Natural killer cell (primary cell): ENCODE measurements around the gene EXOC1. TPM values are rescaled to one million over a fixed set of nuclear protein-coding genes. Genes with fewer than 3 reads are reported as not detected.

Experiments
- ATAC-seq, 3 donors: fragments of 150-1000 bp in 2 of 3; fragments of 200-7000 bp in 1 of 3; cut with Tn5 transposase; 1 replicate in 1 of 3; 2 replicates in 2 of 3; pipeline ENCODE4 v1.10.0; 2021; ENCODE audit warnings: mild to moderate bottlenecking in 2 of 3, moderate library complexity in 2 of 3
- DNase-seq, 2 donors: peaks; one replicate each; pipeline versions ENCODE4 v3.0.0 to v3.0.0-alpha.2; 2013 to 2021; ENCODE audit warnings: mixed read lengths in 1 of 2
- H3K27ac ChIP-seq: one replicate; pipeline ENCODE4 v1.5.1; 2013; ENCODE audit warnings: mild to moderate bottlenecking, low read length
- H3K27me3 ChIP-seq: one replicate; pipeline ENCODE4 v1.6.1; 2013; ENCODE audit warnings: low read length; ENCODE audit not compliant: control insufficient read depth, insufficient read depth
- H3K36me3 ChIP-seq: one replicate; pipeline ENCODE4 v1.6.1; 2013; ENCODE audit warnings: low read length; ENCODE audit not compliant: control insufficient read depth, insufficient read depth
- H3K4me1 ChIP-seq: one replicate; pipeline ENCODE4 v1.6.1; 2013; ENCODE audit warnings: low read length; ENCODE audit not compliant: control insufficient read depth, insufficient read depth
- H3K4me3 ChIP-seq: one replicate; pipeline ENCODE4 v1.5.1; 2013; ENCODE audit warnings: low read length
- H3K9me3 ChIP-seq: one replicate; pipeline ENCODE4 v1.6.1; 2013; ENCODE audit warnings: low read length; ENCODE audit not compliant: control insufficient read depth, insufficient read depth
- H3K27ac Mint-ChIP-seq, 2 donors: one replicate each; pipeline ENCODE4 v1.8.0; 2022; ENCODE audit warnings: mild to moderate bottlenecking in 2 of 2, mixed read lengths in 2 of 2, moderate library complexity in 1 of 2
- H3K27me3 Mint-ChIP-seq, 2 donors: one replicate each; pipeline ENCODE4 v1.8.0; 2022; ENCODE audit warnings: low read depth in 2 of 2, mixed read lengths in 2 of 2
- H3K36me3 Mint-ChIP-seq: one replicate; pipeline ENCODE4 v1.8.0; 2022; ENCODE audit warnings: mixed read lengths
- H3K4me1 Mint-ChIP-seq, 2 donors: one replicate each; pipeline ENCODE4 v1.8.0; 2022; ENCODE audit warnings: mixed read lengths in 2 of 2
- H3K4me3 Mint-ChIP-seq: one replicate; pipeline ENCODE4 v1.8.0; 2022; ENCODE audit warnings: mild to moderate bottlenecking, moderate library complexity, mixed read lengths
- H3K9me3 Mint-ChIP-seq, 2 donors: one replicate each; pipeline ENCODE4 v1.8.0; 2022; ENCODE audit warnings: mixed read lengths in 2 of 2
- WGBS: methylation state at CpG from one replicate; pipeline ENCODE4 v1.1.7; 2013; ENCODE audit warnings: missing lambda C conversion rate; ENCODE audit not compliant: insufficient coverage; 5-methylcytosine and 5-hydroxymethylcytosine counted together
- intact Hi-C: fragments of 100-400 bp; cut with micrococcal nuclease; formaldehyde crosslinking; loops from one replicate; pipeline ENCODE4 v1.14.2; 2022
- total RNA-seq, 4 donors: library from RNA; stranded (reverse); fragments of 120-200 nt in 1 of 4; gene quantifications; one replicate each; pipeline versions ENCODE4 v1.2.3 to v1.2.4, GENCODE V29; 2013 to 2022
- TF ChIP-seq, protein P1 (sequence below): fragments of 200-600 bp; IDR thresholded peaks from one replicate; pipeline ENCODE4 v1.8.0; 2022; ENCODE audit warnings: antibody characterized with exemption

The EXOC1 gene
- total RNA-seq, 3 donors from 2014 or later (not counting 1 experiment from before 2014, with no cell fraction given), result 16.3 to 25.8 (median 20.9) TPM

DNA sequence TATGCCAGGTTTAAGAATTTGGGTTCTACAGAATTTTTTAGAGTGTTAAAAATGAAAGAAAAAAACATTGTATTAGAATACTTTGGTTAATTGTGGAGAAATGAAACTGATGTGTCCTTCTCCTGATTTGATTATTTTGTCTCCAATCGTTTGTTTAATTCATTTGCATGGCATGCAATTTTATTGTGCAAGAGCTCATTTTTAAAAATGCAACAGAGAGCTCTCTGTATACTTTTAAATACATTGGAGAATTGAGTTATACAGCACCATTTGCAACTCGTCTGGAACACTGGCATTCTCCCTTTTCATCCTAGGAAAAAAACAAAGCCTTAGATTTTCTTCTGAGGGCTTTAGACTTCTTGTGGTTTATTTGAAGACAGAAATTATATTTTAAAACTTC is 33.2 kb upstream of the EXOC1 start:
- Histone ChIP-seq H3K4me3 (no peak overlapping the region), H3K9me3 (no peaks in the 10 kb centered on the region), H3K27ac (no peak overlapping the region), H3K27me3 (peaks cover 5% of the 10 kb centered on the region), H3K4me1 (peaks cover 5% of the 10 kb centered on the region), H3K36me3 (no peaks in the 10 kb centered on the region)
- Mint-ChIP-seq H3K4me3 (no peak overlapping the region), H3K27me3 (peaks cover 20 to 28% of the 10 kb centered on the region in 2 donors), H3K36me3 (no peaks in the 10 kb centered on the region), H3K27ac (no peak overlapping the region), H3K4me1 (peaks cover 5% of the 10 kb centered on the region in 2 donors), H3K9me3 (no peaks in the 10 kb centered on the region)
- intact Hi-C loops, result no loop called here
- DNase-seq, result no peak
- ATAC-seq, result no peak
- TF ChIP-seq, protein P1, sequence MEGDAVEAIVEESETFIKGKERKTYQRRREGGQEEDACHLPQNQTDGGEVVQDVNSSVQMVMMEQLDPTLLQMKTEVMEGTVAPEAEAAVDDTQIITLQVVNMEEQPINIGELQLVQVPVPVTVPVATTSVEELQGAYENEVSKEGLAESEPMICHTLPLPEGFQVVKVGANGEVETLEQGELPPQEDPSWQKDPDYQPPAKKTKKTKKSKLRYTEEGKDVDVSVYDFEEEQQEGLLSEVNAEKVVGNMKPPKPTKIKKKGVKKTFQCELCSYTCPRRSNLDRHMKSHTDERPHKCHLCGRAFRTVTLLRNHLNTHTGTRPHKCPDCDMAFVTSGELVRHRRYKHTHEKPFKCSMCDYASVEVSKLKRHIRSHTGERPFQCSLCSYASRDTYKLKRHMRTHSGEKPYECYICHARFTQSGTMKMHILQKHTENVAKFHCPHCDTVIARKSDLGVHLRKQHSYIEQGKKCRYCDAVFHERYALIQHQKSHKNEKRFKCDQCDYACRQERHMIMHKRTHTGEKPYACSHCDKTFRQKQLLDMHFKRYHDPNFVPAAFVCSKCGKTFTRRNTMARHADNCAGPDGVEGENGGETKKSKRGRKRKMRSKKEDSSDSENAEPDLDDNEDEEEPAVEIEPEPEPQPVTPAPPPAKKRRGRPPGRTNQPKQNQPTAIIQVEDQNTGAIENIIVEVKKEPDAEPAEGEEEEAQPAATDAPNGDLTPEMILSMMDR, result no peak
- WGBS, result no CpG with 5 or more reads among the region's 2 CpGs

DNA sequence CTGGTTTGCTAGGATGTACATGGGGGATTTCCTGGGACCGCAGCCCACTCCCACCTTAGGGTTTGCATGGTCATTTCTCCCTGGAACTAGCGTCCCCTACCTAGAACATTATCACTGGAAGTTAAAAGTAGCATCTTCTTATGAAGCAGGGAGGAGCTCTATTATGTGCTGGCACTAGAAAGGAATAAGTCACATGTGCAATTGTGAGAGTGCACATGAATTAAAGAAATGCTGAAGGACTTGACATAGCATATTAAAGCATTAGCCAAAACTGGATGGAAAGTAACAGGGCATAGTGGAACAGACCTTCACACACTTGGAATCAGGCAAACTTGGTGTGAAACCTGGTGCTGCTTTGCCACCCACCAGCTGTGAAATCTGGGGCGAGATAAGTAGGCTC is 31.1 kb upstream of the EXOC1 start:
- ATAC-seq (no peak), DNase-seq (no peak)
- H3K27ac Mint-ChIP-seq, result no peak overlapping the region
- intact Hi-C loops, result no loop called here
- Histone ChIP-seq H3K27ac (no peak overlapping the region), H3K9me3 (no peaks in the 10 kb centered on the region), H3K4me3 (no peak overlapping the region), H3K36me3 (no peaks in the 10 kb centered on the region), H3K4me1 (peaks cover 5% of the 10 kb centered on the region), H3K27me3 (peaks cover 5% of the 10 kb centered on the region)
- no peaks in the 10 kb centered on the region for H3K9me3 Mint-ChIP-seq
- no peak overlapping the region for H3K4me3 Mint-ChIP-seq
- peaks cover 20 to 34% of the 10 kb centered on the region in 2 donors for H3K27me3 Mint-ChIP-seq
- 56% methylated on average over 1 of the region's 3 CpGs for WGBS
- TF ChIP-seq, protein P1, result no peak
- no peaks in the 10 kb centered on the region for H3K36me3 Mint-ChIP-seq
- peaks cover 5% of the 10 kb centered on the region in 2 donors for H3K4me1 Mint-ChIP-seq

DNA sequence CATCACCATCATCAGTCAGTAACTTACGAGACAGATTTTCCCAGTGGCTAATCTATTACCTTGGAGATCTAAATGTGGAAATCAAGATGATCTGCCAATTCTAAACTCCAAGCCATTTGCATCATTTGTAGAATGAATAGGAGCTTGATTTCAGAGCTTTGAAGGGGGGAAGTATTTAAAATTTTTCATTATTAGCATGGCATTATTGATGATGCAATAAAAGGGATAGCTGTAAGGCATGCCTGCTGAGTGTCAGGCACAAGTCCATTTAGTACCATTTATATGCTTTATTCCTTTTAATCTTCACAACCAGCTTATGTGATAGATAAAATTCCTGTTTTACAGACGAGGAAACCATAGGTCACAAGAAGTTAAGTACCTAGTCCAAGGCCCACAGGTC is 28.6 kb upstream of the EXOC1 start:
- 50% methylated on average over 1 of the region's 2 CpGs for WGBS
- DNase-seq (no peak), ATAC-seq (no peak)
- Mint-ChIP-seq H3K9me3 (no peaks in the 10 kb centered on the region), H3K27ac (no peak overlapping the region), H3K4me1 (peaks cover under 1% of the 10 kb centered on the region in 2 donors), H3K4me3 (no peak overlapping the region), H3K27me3 (peaks cover 21 to 43% of the 10 kb centered on the region in 2 donors), H3K36me3 (no peaks in the 10 kb centered on the region)
- no peaks in the 10 kb centered on the region for H3K9me3 ChIP-seq
- TF ChIP-seq, protein P1, result no peak
- H3K27me3 ChIP-seq, result peaks cover 2% of the 10 kb centered on the region
- peaks cover under 1% of the 10 kb centered on the region for H3K4me1 ChIP-seq
- intact Hi-C loops, result no loop called here
- no peak overlapping the region for H3K4me3 ChIP-seq
- no peaks in the 10 kb centered on the region for H3K36me3 ChIP-seq
- no peak overlapping the region for H3K27ac ChIP-seq

DNA sequence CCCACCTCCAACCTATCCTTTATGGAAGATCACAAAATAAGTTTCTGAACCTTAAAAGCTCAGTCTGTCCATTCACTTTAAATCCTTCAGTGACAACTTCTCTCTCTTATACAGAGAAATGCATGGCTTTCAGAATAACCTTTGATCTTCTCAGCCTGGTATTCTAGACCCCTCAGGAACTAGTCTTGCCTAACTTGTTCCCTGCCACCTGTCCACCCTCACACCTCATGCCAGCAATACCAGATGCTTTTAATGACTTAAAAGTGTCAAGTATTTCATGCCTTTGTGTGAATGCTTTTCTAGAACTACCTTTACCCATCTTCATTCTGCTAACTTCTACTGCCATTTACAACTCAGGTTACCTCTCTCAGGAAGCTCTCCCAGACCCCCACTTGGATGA is 26.5 kb upstream of the EXOC1 start:
- Histone ChIP-seq H3K4me3 (no peak overlapping the region), H3K27ac (no peak overlapping the region), H3K36me3 (no peaks in the 10 kb centered on the region), H3K9me3 (no peaks in the 10 kb centered on the region), H3K27me3 (peaks cover 2% of the 10 kb centered on the region), H3K4me1 (no peaks in the 10 kb centered on the region)
- H3K4me3 Mint-ChIP-seq, result no peak overlapping the region
- ATAC-seq (no peak), DNase-seq (no peak)
- TF ChIP-seq, protein P1, result no peak
- no peaks in the 10 kb centered on the region for H3K36me3 Mint-ChIP-seq
- no peaks in the 10 kb centered on the region for H3K9me3 Mint-ChIP-seq
- H3K27ac Mint-ChIP-seq, result no peak overlapping the region
- H3K27me3 Mint-ChIP-seq, result peaks cover 28 to 36% of the 10 kb centered on the region in 2 donors
- intact Hi-C loops, result no loop called here
- H3K4me1 Mint-ChIP-seq, result no peaks in the 10 kb centered on the region
